ENCODE data around the gene TMEM258.

The TMEM258 gene

DNA sequence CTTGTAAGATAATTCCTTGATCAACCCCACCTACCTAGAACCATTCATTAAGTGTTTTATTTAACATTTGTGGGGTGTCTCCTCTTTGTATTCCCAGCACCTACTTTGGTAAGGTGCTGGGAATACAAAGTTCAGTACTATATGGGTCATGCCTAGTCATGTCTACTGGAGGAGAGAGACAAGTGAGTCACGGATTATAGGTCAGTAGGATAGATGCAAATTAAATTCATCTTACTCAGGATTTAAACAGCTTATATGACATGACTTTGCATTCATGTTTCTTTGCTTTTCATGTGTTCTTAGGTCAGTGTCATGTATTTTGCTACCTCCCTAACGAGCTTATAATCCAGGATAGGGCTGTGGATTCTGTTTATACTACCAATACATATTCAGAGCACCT, 27.8 kb upstream of the TMEM258 start:
- DNase-seq, result peak; percentile 25

- no peak for DNase-seq
Observed at GRCh38 chr11:61817471-61818202, 25.2 kb upstream of the TMEM258 start.

DNA sequence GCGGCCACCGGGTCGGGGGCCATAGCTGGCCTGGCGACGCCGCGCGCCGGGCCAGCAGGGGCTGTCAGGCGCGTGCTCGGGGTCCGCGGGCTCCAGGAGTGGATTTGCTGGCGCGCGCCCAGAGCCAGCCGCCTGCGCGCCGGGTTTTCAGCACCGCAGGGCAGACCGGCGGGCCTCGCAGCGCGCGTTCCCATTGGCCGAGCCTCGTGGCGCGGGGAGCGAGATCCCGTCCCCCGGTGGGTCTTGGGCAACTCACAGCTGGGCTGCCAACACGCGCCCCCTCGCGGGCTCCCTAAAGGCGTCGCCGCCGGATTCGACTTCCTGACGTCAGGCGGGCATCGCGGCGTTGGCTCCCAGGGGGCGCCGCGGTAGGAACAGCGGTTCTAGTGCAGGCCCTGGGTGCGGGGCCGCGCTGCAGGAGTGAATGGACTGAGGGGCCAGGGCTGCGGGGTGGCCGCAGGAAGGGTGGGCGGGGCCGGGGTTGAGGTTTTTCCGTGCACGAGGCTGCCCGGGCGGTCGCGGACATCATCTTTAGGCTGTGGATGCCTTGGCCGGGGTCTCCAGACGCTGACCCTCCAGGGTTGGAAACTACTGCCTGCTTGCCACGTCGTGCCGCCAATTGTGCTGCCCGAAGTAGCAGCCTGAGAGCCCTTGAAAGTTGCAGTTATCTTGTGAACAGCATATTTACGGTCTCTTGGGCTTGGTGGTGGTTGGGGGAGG, 24.5 kb upstream of the TMEM258 start, which contains the start of gene FADS1:
Gene FADS1, minus strand, starts transcription at position 268 of the 720 bp plus-strand sequence. Its CDS starts 74 bp downstream, at position 194.
- peak; percentile 94 for DNase-seq

- DNase-seq, result peak; percentile 59
Observed at GRCh38 chr11:61815790-61816735, 23.7 kb upstream of the TMEM258 start.

GRCh38 chr11:61814958-61815789, 22.8 kb upstream of the TMEM258 start:
- DNase-seq, result peak; percentile 91

- peak; percentile 26 for DNase-seq
Observed at GRCh38 chr11:61814247-61814957, 22.0 kb upstream of the TMEM258 start.

- no peak for DNase-seq
Observed at GRCh38 chr11:61812736-61813411, 20.5 kb upstream of the TMEM258 start.

- DNase-seq, result no peak
Observed at GRCh38 chr11:61811831-61812230, 19.4 kb upstream of the TMEM258 start.

GRCh38 chr11:61810671-61811175, 18.3 kb upstream of the TMEM258 start:
- no peak for DNase-seq

DNA sequence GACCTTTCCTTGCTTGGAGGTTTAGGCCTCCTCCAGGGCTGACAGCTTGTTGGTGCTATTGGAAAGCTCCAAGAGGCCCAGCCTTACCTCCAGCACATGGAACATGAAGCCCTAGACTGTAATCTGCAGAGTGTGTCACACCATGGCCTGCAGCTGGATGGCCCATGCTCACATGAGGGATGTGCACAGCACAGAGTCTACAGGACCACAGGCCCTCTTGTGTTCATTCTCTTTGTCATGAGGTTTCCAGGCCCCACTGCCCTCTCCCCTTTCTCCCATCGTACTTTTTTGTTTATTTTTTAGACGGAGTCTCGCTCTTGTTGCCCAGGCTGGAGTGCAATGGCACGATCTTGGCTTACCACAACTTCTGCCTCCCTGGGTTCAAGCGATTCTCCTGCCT, 14.4 kb upstream of the TMEM258 start:
- no peak for DNase-seq

GRCh38 chr11:61805146-61805545, 12.7 kb upstream of the TMEM258 start:
- no peak for DNase-seq

- peak; percentile 10 for DNase-seq
Observed at GRCh38 chr11:61803889-61804647, 11.7 kb upstream of the TMEM258 start.

- DNase-seq, result no peak
Observed at GRCh38 chr11:61802605-61803004, 10.2 kb upstream of the TMEM258 start.

DNA sequence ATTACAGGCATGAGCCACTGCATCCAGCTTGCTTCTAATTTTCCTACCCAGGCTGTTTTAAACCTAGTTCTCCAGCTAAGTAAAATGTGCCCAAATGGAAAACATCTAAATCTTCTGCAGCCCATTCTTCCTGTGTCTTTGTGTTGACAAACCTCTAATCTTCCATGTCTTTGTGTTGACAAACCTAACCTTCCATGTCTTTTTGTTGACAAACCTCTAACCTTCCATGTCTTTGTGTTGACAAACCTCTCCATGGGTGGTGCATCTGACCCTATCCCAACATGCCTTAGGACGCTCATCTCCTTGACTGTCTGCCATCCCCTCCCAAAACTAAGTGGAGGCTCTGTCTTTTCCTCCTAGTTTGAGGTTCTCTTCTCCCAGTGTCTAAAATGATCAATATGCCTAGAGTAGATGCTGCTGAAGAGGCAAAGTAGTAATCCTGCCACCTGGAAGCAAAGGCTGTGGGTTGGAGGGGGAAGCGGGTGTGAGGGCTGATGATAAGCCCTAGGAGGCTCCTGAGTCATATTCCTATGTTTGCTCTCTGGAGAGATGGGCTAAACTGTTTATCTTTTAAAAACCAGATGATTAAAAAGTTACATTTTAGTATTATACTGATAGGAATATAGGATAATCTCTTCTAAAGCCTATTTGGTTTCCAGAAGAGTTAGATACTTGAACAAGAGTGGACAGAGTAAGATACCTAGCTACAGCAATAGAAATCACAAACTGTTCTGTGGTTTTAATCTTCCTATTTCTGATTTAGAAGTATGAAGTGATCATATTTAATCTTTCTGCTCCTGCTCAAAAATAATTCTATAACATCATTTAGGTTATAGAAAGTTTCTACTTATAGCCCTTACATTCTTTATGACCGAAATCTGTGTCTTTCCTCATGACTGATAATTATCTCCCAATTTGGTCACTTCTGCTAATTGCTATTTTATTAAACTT, 8.2 kb upstream of the TMEM258 start:
- no peak for DNase-seq

DNA sequence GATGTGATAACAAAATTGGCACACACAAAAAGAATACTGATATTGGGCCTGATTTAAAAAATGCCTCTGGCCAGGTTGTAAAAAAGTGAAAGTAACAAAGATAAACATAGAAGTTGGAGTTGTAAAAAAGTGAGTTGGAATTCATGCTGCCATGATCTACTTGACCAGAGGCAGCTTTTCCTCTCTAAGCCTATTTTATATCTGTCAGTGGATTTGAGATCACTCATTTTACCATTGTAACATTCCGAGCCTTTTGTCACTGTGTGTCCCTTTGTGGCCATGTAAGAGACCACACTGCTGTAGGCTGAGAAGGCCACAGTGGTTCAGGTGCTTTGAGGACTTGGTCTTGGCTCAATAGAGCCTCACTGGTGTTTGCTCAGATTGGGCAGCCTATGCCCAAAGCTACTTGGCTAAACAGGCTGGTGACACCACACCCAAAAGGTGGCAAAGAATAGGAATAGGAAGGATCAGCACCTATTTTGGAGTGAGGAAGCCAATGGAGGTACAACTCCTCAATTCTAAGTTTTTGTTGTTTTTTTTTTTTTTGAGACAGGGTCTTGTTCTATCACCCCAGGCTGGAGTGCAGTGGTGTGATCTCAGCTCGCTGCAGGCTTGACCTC, 7.4 kb upstream of the TMEM258 start:
- no peak for DNase-seq

DNA sequence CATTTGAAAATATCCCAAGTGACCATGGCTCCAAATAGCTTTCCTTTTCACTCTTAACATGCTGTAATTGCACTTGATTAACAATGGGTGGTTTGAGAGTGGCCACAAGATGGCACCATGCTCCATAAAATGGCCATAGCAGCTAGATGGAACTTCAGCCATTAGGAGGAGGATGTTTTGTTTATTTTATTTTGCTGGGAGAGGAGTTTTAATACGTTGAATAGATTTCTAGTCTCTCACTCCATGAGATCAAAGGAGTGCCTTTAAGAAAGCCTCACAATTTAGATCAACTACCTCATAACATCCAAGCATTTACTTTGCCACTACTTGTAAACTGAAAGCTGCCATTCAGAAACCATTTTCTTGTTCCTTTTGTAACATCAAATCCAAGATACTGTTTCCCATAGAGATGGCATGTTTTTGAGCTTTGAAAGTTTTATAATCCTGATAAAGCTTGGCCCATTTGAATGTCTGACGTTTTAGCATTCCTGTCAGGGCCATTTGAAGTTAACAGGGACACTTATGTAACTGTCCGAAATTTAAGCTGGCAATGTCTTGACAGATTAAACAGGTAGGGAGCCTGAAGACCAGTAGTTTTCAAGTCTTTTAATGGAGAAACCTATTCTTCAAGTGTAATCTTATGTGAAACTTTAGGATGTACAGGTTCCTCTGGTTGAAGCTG, 5.0 kb upstream of the TMEM258 start:
- peak; percentile 74 for DNase-seq

GRCh38 chr11:61795876-61796526, 3.6 kb upstream of the TMEM258 start:
- DNase-seq, result no peak
